Gastrocnemius medialis (tissue), 4 donors: ENCODE measurements around the gene SNX24. TPM values are rescaled to one million over a fixed set of nuclear protein-coding genes. Genes with fewer than 3 reads are reported as not detected.

ENCODE experiments used
- ATAC-seq, 2 donors: fragments of 150-250 bp; one replicate each; pipeline ENCODE4 v1.9.1; 2016
- DNase-seq, 2 donors: peaks; one replicate each; pipeline ENCODE4 v3.0.0-alpha.2; 2019
- H3K27ac ChIP-seq, 4 donors: fragments of 200-600 bp; sonication (generic); 1 replicate in 1 of 4; 2 replicates in 3 of 4; pipeline ENCODE4 v1.5.1; 2016 to 2018; ENCODE audit warnings: mild to moderate bottlenecking in 2 of 4, moderate library complexity in 1 of 4
- H3K27me3 ChIP-seq, 3 donors: fragments of 200-600 bp; sonication (generic) in 2 of 3; 1 replicate in 1 of 3; 2 replicates in 2 of 3; pipeline versions ENCODE4 v1.5.1 to v1.6.0; 2016 to 2019; ENCODE audit warnings: mild to moderate bottlenecking in 1 of 3, moderate library complexity in 1 of 3
- H3K36me3 ChIP-seq, 2 donors: fragments of 200-600 bp; sonication (generic) in 1 of 2; one replicate each; pipeline ENCODE4 v1.5.1; 2017 to 2018
- H3K4me1 ChIP-seq, 2 donors: fragments of 200-600 bp; sonication (generic) in 1 of 2; one replicate each; pipeline ENCODE4 v1.5.1; 2016 to 2017; ENCODE audit warnings: mild to moderate bottlenecking in 2 of 2
- H3K4me3 ChIP-seq, 4 donors: fragments of 200-600 bp; sonication (generic) in 3 of 4; 1 replicate in 1 of 4; 2 replicates in 3 of 4; pipeline ENCODE4 v1.5.1; 2016 to 2019; ENCODE audit warnings: mild to moderate bottlenecking in 2 of 4
- H3K9me3 ChIP-seq, 3 donors: fragments of 200-600 bp; sonication (generic) in 2 of 3; 1 replicate in 1 of 3; 2 replicates in 2 of 3; pipeline ENCODE4 v1.5.1; 2016 to 2019
- POLR2A ChIP-seq, 2 donors: fragments of 450-650 bp; IDR thresholded peaks; one replicate each; pipeline ENCODE4 v1.6.1; 2017; ENCODE audit warnings: antibody characterized with exemption in 2 of 2, mild to moderate bottlenecking in 2 of 2, moderate library complexity in 2 of 2
- in situ Hi-C, 4 donors: fragments of 200-750 bp; cut with MboI; loops; one replicate each; pipeline versions ENCODE4 v1.15.0 to v1.8.0; 2017; ENCODE audit warnings: low sequenced_read_pairs in 4 of 4
- intact Hi-C: fragments of 100-400 bp; cut with DNase I; formaldehyde crosslinking; loops from one replicate; pipeline ENCODE4 v1.15.1; 2023; ENCODE audit warnings: low total_unique reads
- total RNA-seq, 4 donors: library from RNA; depleted of rRNA; stranded (reverse); fragments of >200 nt; gene quantifications; one replicate each; pipeline versions ENCODE4 v1.1.0 to v1.2.3, GENCODE V29; 2016
- TF ChIP-seq, protein P1 (sequence below), 5 experiments: fragments of 450-650 bp in 3 of 5; fragments of 200-600 bp in 2 of 5; sonication (generic) in 2 of 5; IDR thresholded peaks in 4 of 5; conservative IDR thresholded peaks in 1 of 5; 1 replicate in 4 of 5; 2 replicates in 1 of 5; pipeline ENCODE4 v1.5.1; 2016 to 2019; ENCODE audit warnings: antibody characterized with exemption in 5 of 5, mild to moderate bottlenecking in 3 of 5, moderate library complexity in 3 of 5

Gene SNX24
- total RNA-seq, 4 donors from 2014 or later = 6.9 to 17.8 (median 10.6) TPM

DNA sequence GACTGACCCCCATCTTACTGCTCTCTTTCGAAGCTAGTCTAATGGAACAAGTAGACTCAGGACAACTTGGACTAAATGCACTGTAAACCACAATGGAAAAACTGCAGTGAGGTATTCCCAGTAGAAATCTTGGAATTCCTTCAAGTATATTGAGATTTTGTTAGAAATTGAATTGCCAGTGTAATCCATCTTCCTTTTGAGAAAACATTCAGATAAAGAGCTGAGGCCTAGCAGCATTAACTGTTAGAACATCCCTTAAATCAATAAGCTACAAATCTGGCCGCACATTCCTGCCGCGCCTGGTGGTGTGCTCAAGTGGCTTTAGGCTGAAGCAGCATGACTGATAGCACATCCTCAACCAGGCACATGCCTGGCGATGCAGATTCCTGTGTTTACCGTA lies 161.8 kb downstream of the SNX24 start:
- H3K4me3 ChIP-seq = no peak overlapping the region
- TF ChIP-seq, protein P1, sequence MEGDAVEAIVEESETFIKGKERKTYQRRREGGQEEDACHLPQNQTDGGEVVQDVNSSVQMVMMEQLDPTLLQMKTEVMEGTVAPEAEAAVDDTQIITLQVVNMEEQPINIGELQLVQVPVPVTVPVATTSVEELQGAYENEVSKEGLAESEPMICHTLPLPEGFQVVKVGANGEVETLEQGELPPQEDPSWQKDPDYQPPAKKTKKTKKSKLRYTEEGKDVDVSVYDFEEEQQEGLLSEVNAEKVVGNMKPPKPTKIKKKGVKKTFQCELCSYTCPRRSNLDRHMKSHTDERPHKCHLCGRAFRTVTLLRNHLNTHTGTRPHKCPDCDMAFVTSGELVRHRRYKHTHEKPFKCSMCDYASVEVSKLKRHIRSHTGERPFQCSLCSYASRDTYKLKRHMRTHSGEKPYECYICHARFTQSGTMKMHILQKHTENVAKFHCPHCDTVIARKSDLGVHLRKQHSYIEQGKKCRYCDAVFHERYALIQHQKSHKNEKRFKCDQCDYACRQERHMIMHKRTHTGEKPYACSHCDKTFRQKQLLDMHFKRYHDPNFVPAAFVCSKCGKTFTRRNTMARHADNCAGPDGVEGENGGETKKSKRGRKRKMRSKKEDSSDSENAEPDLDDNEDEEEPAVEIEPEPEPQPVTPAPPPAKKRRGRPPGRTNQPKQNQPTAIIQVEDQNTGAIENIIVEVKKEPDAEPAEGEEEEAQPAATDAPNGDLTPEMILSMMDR (IDR thresholded peaks at IDR 0.05 in 4 of 5, conservative IDR thresholded peaks at IDR 0.05 in 1 of 5) = no peak
- TF ChIP-seq POLR2A (IDR thresholded peaks at IDR 0.05) = no peak
- intact Hi-C loops (no loop called here), in situ Hi-C loops (loop anchor here in 1 of 4 donors (25.0 kb wide), 1 partner anchor 605 kb away; no protein-coding TSS in a partner anchor)
- H3K27ac ChIP-seq = no peak overlapping the region
- H3K9me3 ChIP-seq = no peaks in the 10 kb centered on the region
- no peaks in the 10 kb centered on the region for H3K27me3 ChIP-seq
- no peak for ATAC-seq
- no peaks in the 10 kb centered on the region for H3K4me1 ChIP-seq
- peaks cover 0 to 9% of the 10 kb centered on the region in 2 donors for H3K36me3 ChIP-seq
- no peak for DNase-seq

DNA sequence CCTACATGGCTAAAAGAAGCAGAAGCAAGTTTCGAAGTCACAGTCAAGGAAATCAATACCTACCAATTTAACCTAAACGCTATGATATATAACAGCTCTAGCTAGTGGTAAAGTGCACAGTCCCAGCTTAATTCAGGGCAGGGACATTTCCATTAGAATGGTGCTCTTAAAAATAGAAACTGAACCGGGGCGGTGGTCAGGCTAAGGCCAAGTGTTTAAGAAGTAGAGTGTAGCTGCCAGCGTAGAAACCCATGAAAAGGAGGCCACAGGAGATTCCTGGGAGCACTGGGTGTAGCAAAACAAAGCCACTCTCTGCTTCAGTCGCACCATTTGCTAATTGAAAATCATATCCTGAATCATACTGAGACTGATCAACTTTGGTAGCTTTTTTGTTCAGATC lies 162.3 kb downstream of the SNX24 start:
- H3K9me3 ChIP-seq = no peaks in the 10 kb centered on the region
- H3K36me3 ChIP-seq = peaks cover 0 to 9% of the 10 kb centered on the region in 2 donors
- intact Hi-C loops = no loop called here
- no peak for ATAC-seq
- no peaks in the 10 kb centered on the region for H3K4me1 ChIP-seq
- in situ Hi-C loops = loop anchor here in 1 of 4 donors (25.0 kb wide), 1 partner anchor 605 kb away; no protein-coding TSS in a partner anchor
- H3K27me3 ChIP-seq = no peaks in the 10 kb centered on the region
- no peak overlapping the region for H3K27ac ChIP-seq
- TF ChIP-seq, protein P1 (IDR thresholded peaks at IDR 0.05 in 4 of 5, conservative IDR thresholded peaks at IDR 0.05 in 1 of 5) = no peak
- no peak for TF ChIP-seq POLR2A (IDR thresholded peaks at IDR 0.05)
- DNase-seq = no peak
- no peak overlapping the region for H3K4me3 ChIP-seq

DNA sequence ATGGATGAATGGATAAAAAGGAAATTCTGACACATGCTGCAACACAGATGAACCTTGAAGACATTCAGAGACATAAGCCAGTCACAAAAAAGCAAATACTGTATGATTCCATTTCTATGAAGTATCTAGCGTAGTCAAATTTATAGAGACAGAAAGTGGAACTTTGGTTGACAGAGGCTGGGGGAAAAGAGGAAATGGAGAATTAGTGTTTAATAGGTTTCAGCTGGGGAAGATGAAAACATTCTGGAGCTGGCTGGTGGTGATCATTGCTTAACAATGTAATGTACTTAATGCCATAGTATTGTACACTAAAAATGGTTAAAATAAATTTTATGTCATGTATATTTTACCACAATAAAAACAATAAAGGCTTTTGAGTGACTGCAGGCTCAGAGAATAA lies 166.9 kb downstream of the SNX24 start:
- intact Hi-C loops = no loop called here
- ATAC-seq = no peak
- H3K27ac ChIP-seq = no peak overlapping the region
- H3K36me3 ChIP-seq = no peaks in the 10 kb centered on the region
- H3K9me3 ChIP-seq = no peaks in the 10 kb centered on the region
- no peak overlapping the region for H3K4me3 ChIP-seq
- TF ChIP-seq, protein P1 (IDR thresholded peaks at IDR 0.05 in 4 of 5, conservative IDR thresholded peaks at IDR 0.05 in 1 of 5) = no peak
- no peak for TF ChIP-seq POLR2A (IDR thresholded peaks at IDR 0.05)
- H3K4me1 ChIP-seq = no peaks in the 10 kb centered on the region
- no peaks in the 10 kb centered on the region for H3K27me3 ChIP-seq
- in situ Hi-C loops = loop anchor here in 1 of 4 donors (25.0 kb wide), 1 partner anchor 600 kb away; no protein-coding TSS in a partner anchor
- DNase-seq = no peak

DNA sequence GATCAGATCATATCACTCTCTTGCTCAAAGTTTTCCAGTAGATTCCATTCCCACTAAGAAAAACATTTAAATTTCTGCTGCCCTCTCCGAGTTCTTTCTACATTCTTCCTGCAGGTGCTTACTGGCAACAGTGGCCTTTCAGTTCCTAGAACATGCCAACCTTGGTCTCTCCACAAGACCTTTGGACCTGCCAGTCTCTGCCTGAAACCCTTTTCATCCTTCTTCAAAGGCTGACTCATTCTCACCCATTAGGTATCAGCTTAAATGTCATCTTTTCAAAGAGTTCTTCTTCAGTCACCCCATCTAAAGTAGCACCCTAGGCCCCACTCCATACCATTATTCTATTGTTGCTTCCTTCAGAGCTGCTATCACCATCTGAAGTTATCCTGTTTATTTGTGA lies 169.3 kb downstream of the SNX24 start:
- Histone ChIP-seq H3K27me3 (no peaks in the 10 kb centered on the region), H3K4me1 (no peaks in the 10 kb centered on the region), H3K4me3 (no peak overlapping the region), H3K27ac (no peak overlapping the region), H3K9me3 (no peaks in the 10 kb centered on the region), H3K36me3 (no peaks in the 10 kb centered on the region)
- no peak for DNase-seq
- TF ChIP-seq POLR2A (IDR thresholded peaks at IDR 0.05) = no peak
- TF ChIP-seq, protein P1 (IDR thresholded peaks at IDR 0.05 in 4 of 5, conservative IDR thresholded peaks at IDR 0.05 in 1 of 5) = no peak
- intact Hi-C loops = no loop called here
- in situ Hi-C loops = loop anchor here in 1 of 4 donors (25.0 kb wide), 1 partner anchor 598 kb away; no protein-coding TSS in a partner anchor
- ATAC-seq = no peak

DNA sequence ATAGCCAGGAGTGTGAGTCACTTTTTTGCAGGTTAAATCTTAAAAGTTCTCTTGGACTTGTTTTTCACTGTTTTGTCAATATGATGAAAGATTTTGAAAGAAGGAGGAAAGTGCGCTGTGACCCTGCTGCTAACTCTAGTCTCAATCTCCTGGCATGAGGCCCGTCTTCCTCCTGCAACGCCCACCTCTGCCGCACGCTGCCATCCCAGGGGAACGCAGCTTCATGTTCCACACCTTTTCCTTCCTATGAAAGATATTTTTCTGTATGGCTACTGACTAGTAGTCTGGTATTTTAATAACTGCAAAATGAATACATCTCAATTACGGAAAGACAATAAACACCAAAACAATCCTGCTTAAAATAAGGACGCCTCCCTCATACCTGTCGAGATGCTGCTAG lies 182.8 kb downstream of the SNX24 start:
- peaks cover 2 to 59% of the 10 kb centered on the region in 2 donors for H3K36me3 ChIP-seq
- intact Hi-C loops (no loop called here), in situ Hi-C loops (no loop called here)
- no peak for DNase-seq
- no peak overlapping the region for H3K4me3 ChIP-seq
- no peak for ATAC-seq
- H3K27me3 ChIP-seq = no peaks in the 10 kb centered on the region
- no peaks in the 10 kb centered on the region for H3K9me3 ChIP-seq
- H3K27ac ChIP-seq = peak overlapping the region in 1 of 4 donors; percentile 51
- TF ChIP-seq, protein P1 (IDR thresholded peaks at IDR 0.05 in 4 of 5, conservative IDR thresholded peaks at IDR 0.05 in 1 of 5) = no peak
- no peak for TF ChIP-seq POLR2A (IDR thresholded peaks at IDR 0.05)
- no peaks in the 10 kb centered on the region for H3K4me1 ChIP-seq
